HG03139 (cell line): ENCODE data around the gene EXOC4.
"Not testable (repeated sequence)": the region's sequence is repeated elsewhere in the genome, so short reads cannot be mapped to it uniquely, and the experiment has no call there.

ENCODE experiments used
- ATAC-seq: cut with Tn5 transposase; IDR thresholded peaks from one replicate; pipeline ENCODE4 v1.9.1; 2021; ENCODE audit not compliant: unreplicated experiment

The EXOC4 gene

DNA sequence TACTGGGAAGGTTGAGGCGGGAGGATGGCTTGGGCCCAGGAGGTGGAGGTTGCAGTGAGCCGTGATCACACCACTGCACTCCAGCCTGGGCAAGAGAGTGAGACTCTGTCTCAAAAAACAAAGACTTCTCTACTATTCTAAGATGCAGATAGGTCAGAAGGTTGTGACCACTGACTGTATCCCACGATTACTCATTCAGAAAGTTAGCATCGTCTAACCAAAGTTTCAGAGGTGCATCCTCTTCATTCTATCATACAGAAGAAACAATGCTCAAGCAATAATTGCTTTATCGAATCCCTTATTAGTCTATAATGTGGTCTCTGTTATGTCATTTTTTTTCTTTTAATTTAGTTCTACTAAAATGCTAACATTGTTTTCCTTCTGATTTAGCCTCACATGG lies 525.6 kb downstream of the EXOC4 start:
- peak; percentile 88 for ATAC-seq

GRCh38 chr7:133779538-133779937 lies 526.7 kb downstream of the EXOC4 start:
- not testable (repeated sequence) for ATAC-seq

GRCh38 chr7:133780912-133781311 lies 528.0 kb downstream of the EXOC4 start:
- ATAC-seq, result no peak

DNA sequence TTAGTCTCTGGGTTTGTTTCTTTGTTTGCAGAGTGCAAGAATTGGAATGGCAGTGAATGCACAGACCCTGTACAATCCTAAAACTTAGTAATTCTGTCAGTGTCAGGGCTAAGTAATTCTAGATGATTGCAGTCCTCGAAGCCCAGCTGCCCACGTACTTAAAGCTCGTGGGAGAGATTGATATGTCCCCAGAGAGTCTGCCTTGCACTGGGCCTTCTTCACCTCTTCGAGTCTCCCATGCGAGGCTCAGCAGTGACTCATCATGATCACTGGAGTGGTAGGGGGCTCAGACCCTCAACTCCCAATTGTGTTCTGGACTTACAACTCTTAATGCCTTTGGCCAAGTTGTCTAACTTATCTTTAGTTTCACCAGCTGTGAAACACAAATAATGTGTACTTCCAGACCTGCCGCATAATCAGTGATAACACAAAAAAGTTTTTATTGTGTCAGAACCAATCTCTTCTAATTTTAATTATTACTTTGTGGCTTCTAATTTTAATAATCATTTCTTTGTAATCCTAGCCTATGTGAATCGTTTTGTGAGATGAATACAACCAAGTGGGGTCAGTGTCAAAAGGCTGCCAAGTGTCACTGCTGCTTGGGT lies 528.7 kb downstream of the EXOC4 start:
- no peak for ATAC-seq

- ATAC-seq, result no peak
Observed at GRCh38 chr7:133782470-133782869, 529.6 kb downstream of the EXOC4 start.

DNA sequence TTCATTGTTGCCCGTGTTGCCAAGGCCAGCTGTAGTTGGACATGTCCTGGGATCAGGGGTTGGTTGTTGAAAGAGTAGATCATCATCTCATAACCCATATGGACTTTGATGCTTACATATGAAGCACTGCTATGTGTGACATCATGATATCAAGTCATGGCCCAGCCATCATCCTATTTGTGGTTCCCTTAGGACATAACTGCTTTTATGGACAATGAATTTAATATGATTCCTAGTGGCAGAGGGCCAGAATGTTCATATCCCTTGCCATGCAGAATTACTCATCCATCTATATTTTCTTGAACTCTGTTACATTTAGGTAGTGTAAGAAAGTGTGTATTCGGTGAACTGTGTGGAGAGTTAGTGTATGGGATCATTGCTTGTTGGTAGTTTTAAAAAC lies 530.4 kb downstream of the EXOC4 start:
- ATAC-seq, result no peak

DNA sequence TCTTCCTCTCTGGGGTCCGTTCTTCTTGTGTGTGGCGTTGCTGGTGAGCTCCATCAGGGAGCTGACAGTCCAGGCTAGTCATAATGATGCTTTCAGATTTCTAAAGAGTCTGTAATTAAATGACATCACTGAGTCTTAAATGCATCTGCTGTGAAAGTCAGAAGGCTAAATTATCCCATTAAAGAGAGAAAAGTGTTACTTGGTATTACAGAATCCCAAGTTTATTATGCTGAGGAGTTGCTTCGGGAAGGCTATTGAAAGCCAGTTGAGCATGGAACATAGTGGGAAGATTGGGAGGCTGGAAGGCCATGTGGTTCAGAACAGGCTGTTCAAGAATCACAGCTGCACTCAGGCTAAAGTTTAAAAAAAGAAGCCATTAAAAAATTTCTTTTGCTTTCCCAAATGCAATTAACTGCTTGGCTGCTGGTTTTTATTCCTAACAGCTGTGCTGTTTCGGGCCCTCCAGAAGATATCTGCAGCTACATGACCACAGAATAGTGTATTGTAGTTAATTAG lies 531.7 kb downstream of the EXOC4 start:
- ATAC-seq, result no peak

- ATAC-seq, result no peak
Observed at GRCh38 chr7:133786401-133786937, 533.6 kb downstream of the EXOC4 start.

DNA sequence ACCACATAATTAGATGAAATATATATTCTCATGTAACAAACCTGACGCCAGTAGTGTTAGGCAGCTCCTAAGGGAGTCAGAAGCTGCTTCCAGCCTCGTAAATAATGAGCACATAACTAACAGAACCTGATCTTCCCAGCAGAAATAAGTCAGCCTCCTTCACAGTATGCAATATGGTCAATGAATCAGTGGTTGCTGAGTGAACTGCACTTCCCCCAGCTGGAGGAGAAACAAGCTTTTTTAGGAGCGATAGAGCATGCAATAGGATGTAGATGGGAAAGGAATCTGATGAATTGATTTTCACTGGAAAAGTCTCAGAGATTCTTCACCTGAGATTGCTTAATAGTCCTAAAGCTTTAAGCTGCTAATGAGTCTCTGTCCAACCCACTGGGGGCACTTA lies 537.1 kb downstream of the EXOC4 start:
- ATAC-seq, result no peak

- no peak for ATAC-seq
Observed at GRCh38 chr7:133790911-133791310, 538.0 kb downstream of the EXOC4 start.

GRCh38 chr7:133794479-133794878 lies 541.6 kb downstream of the EXOC4 start:
- ATAC-seq, result no peak

DNA sequence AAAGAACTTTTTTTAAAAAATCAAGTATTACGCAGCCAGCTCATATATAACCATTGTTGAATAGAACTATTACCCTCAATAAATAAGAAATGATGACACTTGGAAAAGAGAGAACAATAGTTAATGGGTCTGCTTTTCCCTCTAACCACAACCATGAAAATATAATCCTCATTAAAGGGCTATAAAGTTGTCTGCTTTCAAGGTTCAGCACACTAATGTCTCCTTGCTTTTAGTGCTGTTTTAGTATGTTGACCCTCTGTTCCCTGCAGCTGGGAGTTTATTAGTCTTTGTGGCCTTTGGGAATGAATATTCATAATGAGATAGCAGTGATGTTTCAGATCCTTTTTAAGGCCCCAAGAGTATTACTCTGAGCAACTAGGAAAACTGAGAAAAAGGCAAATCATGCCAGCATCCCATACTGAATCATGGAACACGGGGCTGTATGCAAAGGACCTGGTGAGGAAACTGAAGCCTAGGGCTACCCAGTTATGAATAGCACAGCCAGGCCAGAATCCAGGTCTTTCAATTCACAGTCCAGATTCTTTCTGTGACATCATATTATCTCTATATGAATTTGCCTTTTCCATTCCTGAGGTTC lies 542.3 kb downstream of the EXOC4 start:
- ATAC-seq, result no peak

GRCh38 chr7:133796782-133797745 lies 544.2 kb downstream of the EXOC4 start:
- no peak for ATAC-seq

GRCh38 chr7:133797818-133798520 lies 545.1 kb downstream of the EXOC4 start:
- no peak for ATAC-seq

DNA sequence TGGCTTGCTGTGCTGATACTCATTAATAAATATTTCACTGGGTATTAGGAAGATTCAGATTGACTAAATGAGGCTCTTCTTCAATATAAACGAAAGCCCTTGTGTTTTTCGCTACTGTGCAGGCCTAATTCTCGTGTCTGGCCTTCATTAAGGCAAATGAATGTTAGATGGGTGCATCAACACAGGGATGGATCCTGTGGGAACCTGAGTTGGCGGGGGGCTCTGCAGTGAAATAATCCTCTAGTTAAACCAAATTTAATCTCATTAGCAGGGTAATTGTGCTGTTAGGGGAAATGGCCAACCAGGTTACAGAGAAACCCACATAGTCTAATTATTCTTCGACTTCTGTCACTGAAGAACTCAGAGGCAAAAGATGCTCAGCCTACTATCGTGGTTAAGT lies 548.5 kb downstream of the EXOC4 start:
- no peak for ATAC-seq

- no peak for ATAC-seq
Observed at GRCh38 chr7:133804127-133804526, 551.2 kb downstream of the EXOC4 start.

DNA sequence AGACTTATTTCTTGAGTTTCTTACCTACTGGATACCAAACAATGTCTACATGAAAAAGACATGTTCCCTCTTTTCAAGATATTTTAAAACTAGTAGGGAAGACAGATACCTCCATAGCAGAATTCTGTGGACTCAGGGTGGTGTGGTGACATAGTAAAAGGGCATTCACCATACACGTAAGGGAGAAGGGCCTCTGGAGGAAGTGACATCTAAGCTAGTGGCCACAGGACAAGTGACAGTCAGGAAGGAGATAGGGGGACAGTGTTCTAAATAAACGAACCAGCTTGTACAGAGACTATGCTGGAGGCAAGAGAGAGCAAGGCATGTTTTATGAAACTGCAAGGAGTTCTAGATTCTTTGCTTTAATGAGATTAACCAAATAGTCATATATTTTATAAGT lies 552.5 kb downstream of the EXOC4 start:
- ATAC-seq, result no peak

GRCh38 chr7:133807624-133808492 lies 555.0 kb downstream of the EXOC4 start:
- no peak for ATAC-seq

GRCh38 chr7:133808493-133808866 lies 555.6 kb downstream of the EXOC4 start:
- ATAC-seq, result no peak

DNA sequence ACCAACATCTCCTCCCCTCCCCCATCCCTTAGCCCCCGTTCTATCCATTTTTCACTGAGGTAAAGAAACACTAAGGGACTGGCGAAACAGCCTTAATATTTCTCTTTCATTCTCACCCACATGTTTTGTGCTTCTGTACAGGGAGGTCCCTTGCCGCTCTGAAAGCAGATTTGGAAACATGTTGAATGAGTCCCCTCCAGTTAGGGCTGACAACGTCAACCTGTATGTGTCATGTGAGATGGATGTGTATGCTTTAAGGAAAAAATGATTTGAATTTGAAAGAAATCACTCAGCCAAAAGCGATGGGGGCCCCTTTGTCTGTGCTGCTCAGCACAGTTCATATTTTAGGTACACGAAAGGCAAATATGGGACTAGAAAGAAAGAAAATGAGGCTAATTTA lies 560.0 kb downstream of the EXOC4 start:
- no peak for ATAC-seq
